ENCODE measurements around the gene FLNB.

The FLNB gene, protein sequence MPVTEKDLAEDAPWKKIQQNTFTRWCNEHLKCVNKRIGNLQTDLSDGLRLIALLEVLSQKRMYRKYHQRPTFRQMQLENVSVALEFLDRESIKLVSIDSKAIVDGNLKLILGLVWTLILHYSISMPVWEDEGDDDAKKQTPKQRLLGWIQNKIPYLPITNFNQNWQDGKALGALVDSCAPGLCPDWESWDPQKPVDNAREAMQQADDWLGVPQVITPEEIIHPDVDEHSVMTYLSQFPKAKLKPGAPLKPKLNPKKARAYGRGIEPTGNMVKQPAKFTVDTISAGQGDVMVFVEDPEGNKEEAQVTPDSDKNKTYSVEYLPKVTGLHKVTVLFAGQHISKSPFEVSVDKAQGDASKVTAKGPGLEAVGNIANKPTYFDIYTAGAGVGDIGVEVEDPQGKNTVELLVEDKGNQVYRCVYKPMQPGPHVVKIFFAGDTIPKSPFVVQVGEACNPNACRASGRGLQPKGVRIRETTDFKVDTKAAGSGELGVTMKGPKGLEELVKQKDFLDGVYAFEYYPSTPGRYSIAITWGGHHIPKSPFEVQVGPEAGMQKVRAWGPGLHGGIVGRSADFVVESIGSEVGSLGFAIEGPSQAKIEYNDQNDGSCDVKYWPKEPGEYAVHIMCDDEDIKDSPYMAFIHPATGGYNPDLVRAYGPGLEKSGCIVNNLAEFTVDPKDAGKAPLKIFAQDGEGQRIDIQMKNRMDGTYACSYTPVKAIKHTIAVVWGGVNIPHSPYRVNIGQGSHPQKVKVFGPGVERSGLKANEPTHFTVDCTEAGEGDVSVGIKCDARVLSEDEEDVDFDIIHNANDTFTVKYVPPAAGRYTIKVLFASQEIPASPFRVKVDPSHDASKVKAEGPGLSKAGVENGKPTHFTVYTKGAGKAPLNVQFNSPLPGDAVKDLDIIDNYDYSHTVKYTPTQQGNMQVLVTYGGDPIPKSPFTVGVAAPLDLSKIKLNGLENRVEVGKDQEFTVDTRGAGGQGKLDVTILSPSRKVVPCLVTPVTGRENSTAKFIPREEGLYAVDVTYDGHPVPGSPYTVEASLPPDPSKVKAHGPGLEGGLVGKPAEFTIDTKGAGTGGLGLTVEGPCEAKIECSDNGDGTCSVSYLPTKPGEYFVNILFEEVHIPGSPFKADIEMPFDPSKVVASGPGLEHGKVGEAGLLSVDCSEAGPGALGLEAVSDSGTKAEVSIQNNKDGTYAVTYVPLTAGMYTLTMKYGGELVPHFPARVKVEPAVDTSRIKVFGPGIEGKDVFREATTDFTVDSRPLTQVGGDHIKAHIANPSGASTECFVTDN (N-terminal part only)

DNA sequence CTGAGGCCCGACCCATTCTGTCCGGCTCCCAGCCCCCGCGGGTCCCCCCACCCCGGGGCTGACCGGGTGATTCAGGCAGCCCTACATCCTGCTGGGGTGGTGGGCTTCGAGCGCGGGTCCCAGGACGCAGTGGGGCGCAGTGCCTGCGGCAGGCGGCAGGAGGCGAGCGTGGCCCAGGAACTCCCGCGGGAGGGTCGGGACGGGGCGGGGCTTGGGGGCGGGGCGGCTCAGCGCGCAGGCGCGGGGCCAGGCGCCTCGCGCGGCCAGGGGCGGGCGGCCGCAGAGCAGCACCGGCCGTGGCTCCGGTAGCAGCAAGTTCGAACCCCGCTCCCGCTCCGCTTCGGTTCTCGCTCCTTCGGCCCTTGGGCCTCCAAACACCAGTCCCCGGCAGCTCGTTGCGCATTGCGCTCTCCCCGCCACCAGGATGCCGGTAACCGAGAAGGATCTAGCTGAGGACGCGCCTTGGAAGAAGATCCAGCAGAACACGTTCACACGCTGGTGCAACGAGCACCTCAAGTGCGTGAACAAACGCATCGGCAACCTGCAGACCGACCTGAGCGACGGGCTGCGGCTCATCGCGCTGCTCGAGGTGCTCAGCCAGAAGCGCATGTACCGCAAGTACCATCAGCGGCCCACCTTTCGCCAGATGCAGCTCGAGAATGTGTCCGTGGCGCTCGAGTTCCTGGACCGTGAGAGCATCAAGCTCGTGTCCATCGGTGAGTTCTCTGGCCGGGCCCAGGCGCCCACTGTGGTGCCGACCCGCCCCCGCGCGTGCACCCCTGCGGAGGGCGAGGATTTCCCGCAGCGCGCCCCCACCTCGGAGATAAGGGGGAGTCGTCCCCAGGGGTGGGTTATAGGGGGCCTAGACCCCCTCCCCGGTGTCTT lies at the start of gene FLNB:
FLNB (plus strand) TSS at position 282 of the 885 bp plus-strand sequence; CDS start at position 425, 143 bp downstream.
- DNase-seq, result peak; percentile 69

GRCh38 chr3:57958642-57959422 lies 49.4 kb upstream of the FLNB start:
- no peak for DNase-seq

DNA sequence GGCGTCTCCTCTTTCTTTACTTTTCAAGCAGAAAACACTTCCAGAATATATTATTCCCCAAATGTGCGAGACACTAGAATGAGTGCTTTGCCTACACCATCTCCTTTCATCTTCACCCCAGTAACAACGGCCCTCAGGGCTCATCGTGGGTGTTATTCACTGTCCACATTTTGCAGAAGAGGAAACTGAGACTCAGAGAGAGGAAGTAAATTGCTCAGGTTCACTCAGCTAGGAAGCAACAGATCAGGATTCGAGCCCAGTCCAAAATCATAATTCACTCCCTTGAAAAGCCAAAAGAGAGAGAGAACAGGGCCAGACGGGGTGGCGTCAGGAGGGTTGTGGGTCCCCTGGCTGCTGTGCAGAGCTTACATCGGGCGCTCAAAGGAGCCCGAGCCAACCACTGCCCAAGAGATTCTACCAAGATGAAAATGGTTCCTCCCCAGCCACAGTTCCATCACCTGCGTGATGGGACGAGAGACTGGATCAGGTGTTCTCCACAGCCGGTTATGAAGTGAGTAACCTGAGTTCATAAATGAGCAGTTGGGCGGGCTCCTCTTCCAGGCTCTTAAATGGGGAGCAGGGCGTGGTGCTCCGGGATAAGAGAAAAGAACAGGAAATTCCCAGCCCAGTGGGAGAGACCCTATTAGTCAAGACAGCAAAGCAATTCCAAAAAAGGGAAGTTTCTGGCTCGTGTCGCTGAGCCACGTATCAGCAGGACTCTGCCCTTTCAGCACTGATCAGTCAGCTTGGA lies 48.6 kb upstream of the FLNB start:
- no peak for DNase-seq

DNA sequence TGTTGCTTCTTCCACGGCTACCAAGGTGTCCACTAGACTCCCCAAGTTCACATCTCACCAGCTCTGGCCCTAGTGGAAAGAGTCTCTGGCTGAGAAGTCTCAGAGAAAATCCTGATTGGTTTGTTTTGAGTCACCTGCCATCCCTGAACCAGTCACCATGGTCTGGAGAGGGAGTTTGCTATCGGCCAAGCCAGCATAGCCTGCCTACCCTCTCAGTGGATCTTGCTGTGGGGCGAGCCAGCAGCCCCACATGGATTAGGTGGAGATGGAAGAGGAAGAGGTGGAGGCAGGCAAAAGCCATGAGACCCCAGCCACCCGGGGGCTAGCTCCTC lies 48.1 kb upstream of the FLNB start:
- no peak for DNase-seq

DNA sequence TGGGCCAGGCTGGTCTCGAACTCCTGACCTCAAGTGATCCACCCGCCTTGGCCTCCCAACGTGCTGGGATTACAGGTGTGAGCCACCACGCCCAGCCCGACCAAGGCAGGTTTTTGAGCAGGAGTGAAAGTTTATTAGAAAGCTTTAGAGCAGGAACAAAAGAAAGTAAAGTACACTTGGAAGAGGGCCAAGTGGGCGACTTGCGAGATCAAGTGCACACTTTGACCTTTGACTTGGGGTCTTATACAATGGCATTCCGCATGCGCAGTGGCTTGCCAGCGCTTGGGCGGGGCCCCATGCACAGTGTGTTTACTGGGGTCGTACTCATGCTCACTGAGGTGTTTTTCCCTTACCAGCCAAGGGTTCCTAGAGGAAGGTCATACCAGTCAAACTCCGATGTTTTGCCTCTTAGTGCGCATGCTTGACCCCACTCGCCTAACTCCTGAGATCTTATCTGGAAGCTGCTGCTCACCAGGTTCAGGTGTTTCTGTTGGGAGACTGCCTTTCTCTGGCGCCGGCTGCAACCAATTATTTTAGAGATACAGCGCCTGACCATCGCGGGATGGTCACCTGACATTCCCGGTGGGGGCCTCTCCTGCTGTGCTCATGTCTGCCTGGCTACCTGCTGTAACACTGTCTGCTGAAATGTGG lies 46.9 kb upstream of the FLNB start:
- DNase-seq, result no peak

DNA sequence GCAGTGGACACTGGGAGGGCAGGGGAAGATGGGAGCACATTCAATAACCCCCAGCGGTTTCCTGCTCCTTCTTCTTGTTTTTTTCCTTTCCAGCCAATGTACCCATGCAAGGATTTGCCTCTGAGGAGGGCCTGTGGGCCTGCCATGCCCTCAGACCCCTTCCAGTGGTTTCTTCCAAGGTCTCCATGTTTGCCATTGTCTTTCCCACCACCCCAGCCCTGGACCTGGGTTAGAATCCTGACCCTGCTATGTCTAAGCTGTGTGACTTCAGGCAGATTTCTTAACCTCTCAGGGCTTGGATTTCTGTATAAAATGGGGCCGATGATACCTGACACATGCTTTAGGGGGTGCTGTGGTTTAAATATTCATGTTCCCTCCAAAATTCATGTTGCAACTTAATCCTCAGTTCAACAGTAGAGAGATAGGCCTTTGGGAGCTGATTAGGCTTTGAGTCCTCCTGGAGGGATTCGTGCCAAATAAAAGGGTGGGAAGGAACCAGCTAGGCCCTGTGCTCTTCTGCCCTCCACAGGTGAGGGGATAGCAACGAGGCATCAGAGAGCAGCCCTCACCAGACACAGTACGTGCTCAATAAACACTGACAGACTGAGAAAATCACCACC lies 46.3 kb upstream of the FLNB start:
- DNase-seq, result peak; percentile 15

- no peak for DNase-seq
These were observed 45.8 kb upstream of the FLNB start for GRCh38 chr3:57962448-57962834.

- DNase-seq, result no peak
These were observed 44.3 kb upstream of the FLNB start for GRCh38 chr3:57963811-57964346.

DNA sequence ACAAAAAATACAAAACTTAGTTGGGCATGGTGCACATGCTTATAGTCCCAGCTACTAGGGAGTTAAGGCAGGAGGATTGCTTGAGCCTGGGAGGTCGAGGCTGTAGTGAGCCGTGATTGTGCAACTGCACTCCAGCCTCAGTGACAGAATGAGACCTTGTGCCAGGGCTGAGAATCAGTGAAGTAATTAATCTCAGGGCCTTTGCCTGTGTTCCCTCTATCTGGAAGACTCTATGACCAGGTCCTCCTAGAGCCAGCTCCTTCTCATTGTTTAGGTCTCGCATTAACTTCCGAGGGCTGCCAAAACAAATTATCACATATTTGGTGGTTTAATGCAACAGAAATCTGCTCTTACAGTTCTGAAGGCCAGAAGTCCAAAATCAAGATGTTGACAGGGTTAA lies 41.4 kb upstream of the FLNB start:
- no peak for DNase-seq

DNA sequence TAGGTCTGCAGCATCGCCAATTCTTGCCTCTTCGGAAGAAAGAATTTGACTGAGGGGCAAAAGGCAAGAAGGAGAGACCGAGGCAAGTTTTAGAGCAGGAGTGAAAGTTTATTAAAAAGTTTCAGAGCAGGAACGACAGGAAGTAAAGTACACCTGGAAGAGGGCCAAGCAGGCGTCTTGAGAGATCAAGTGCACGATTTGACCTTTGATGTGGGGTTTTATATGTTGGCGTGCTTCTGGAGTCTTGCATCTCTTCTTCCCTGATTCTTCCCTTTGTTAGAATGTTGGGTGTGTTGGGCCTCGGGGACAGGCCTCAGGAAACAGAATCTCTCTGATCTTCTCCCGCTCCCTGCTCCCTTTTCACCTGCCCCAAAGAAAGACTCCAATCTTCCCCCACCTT lies 40.6 kb upstream of the FLNB start:
- no peak for DNase-seq

GRCh38 chr3:57968501-57968900 lies 39.7 kb upstream of the FLNB start:
- DNase-seq, result no peak

DNA sequence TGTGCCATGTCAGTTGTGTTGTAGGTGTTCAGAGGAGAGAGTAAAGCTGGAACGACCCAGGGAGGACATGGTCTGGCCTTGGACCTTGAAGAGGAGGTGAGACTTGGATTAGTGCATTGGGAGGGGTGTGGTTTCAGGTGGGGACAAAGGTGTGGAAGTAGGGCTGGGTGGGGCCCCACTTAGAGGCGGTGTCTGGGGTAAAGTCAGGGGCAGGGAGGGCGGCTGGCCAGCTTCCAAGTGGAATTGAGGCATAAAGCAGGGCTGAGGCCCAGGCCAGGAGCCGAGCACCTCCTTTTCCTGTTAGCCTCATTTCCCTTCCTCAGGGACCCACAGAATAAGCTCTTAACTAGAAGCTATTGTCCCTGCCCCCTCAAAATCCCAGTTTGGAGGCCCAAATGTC lies 36.2 kb upstream of the FLNB start:
- no peak for DNase-seq

- DNase-seq, result no peak
These were observed 35.6 kb upstream of the FLNB start for GRCh38 chr3:57972531-57973111.

DNA sequence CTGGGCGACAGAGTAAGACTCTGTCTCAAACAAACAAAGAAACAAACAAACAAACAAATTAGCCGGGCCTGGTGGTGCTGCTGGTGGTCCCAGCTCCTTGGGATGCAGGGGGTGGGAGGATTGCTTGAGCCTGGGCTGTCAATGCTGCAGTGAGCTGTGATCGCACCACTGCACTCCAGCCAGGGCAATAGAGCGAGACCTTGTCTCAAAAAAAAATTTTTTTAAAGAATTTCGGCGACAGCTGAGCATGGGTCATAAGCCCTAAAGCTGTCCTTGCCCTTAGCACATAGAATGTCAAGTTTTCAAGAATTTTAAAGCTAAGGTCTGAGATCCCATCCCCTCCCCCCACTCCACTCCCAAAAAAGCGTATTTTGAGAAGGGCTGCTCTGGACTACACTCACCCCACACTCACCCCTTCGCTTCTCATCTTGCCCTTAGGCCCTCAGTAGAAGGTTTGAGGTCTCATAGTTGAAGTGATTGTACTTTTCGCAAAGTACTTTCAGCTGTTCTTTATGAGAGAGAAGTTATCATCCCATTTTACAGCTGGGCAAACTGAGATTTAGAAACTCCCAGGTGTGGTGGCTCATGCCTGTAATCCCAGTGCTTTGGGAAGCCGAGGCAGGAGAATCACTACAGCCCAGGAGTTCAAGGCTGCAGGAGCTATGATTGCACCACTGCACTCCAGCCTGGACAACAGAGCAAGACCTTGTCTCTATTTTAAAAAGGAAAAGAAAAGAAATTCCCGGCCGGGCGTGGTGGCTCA lies 34.3 kb upstream of the FLNB start:
- DNase-seq, result no peak

- DNase-seq, result no peak
These were observed 33.3 kb upstream of the FLNB start for GRCh38 chr3:57974796-57975388.

GRCh38 chr3:57977818-57978235 lies 30.4 kb upstream of the FLNB start:
- no peak for DNase-seq

- no peak for DNase-seq
These were observed 29.9 kb upstream of the FLNB start for GRCh38 chr3:57978316-57978715.

GRCh38 chr3:57980416-57980815 lies 27.8 kb upstream of the FLNB start:
- no peak for DNase-seq
